T-cell (primary cell): ENCODE measurements around the gene BICD2. TPM values are rescaled to one million over a fixed set of nuclear protein-coding genes. Genes with fewer than 3 reads are reported as not detected.
A peak's percentile ranks its signal among the peaks of the same experiment; 100 is the strongest.

Experiments used
- ATAC-seq, 4 experiments: fragments of 200-7000 bp in 3 of 4; fragments of 150-1000 bp in 1 of 4; cut with Tn5 transposase; replicated peaks in 1 of 4; 1 replicate in 3 of 4; 2 replicates in 1 of 4; pipeline ENCODE4 v1.10.0; 2021; ENCODE audit warnings: moderate library complexity in 3 of 4, mild to moderate bottlenecking in 2 of 4, moderate number of reproducible peaks in 1 of 4
- CTCF ChIA-PET, 2 donors: fragments of 300-600 bp; sonication (Branson Sonifier 250); formaldehyde crosslinking; loops; one replicate each; lab custom pipeline; 2022; ENCODE audit warnings: antibody characterized with exemption in 2 of 2; lab: Charles Lee
- POLR2A ChIA-PET, 2 donors: fragments of 300-600 bp; sonication (Branson Sonifier 250); formaldehyde crosslinking; loops; one replicate each; lab custom pipeline; 2022; ENCODE audit warnings: antibody characterized with exemption in 2 of 2; lab: Charles Lee
- DNase-seq, 35 experiments: peaks; one replicate each; pipeline versions ENCODE4 v3.0.0 to v3.0.0-alpha.2; 2013 to 2023
- H3K27ac ChIP-seq: one replicate; pipeline ENCODE4 v1.5.1; 2013; ENCODE audit warnings: low read length
- H3K27me3 ChIP-seq, 2 experiments: replicated peaks in 1 of 2; 1 replicate in 1 of 2; 2 replicates in 1 of 2; pipeline versions ENCODE4 v1.6.1 to v1.7.0; 2013; ENCODE audit warnings: low read length in 1 of 2, mixed read lengths in 1 of 2; ENCODE audit not compliant: control insufficient read depth in 2 of 2, insufficient read depth in 2 of 2; ENCODE audit errors: extremely low read depth in 1 of 2
- H3K36me3 ChIP-seq, 2 donors: 1 replicate in 1 of 2; 2 replicates in 1 of 2; pipeline versions ENCODE4 v1.6.1 to v1.7.0; 2013; ENCODE audit warnings: low read length in 1 of 2; ENCODE audit not compliant: control insufficient read depth in 2 of 2, insufficient read depth in 1 of 2; ENCODE audit errors: extremely low read depth in 1 of 2
- H3K4me1 ChIP-seq, 2 experiments: 1 replicate in 1 of 2; 2 replicates in 1 of 2; pipeline versions ENCODE4 v1.6.1 to v1.7.0; 2013; ENCODE audit warnings: low read length in 2 of 2, mixed read lengths in 1 of 2; ENCODE audit not compliant: insufficient read depth in 2 of 2, control insufficient read depth in 1 of 2; ENCODE audit errors: extremely low read depth in 1 of 2
- H3K4me3 ChIP-seq, 2 donors: 1 replicate in 1 of 2; 2 replicates in 1 of 2; pipeline versions ENCODE4 v1.5.1 to v1.7.0; 2013; ENCODE audit warnings: mild to moderate bottlenecking in 2 of 2, low read length in 1 of 2, moderate library complexity in 1 of 2; ENCODE audit not compliant: control insufficient read depth in 1 of 2; ENCODE audit errors: extremely low read depth in 1 of 2
- H3K9me3 ChIP-seq: 2 replicates; pipeline ENCODE4 v1.7.0; 2013
- H3K27ac Mint-ChIP-seq, 2 donors: one replicate each; pipeline ENCODE4 v1.8.0; 2020 to 2021; ENCODE audit warnings: mild to moderate bottlenecking in 2 of 2, mixed read lengths in 2 of 2
- H3K27me3 Mint-ChIP-seq, 2 donors: one replicate each; pipeline ENCODE4 v1.8.0; 2021 to 2022; ENCODE audit warnings: mixed read lengths in 2 of 2
- H3K36me3 Mint-ChIP-seq: one replicate; pipeline ENCODE4 v1.8.0; 2021; ENCODE audit warnings: mixed read lengths
- H3K4me1 Mint-ChIP-seq, 3 donors: one replicate each; pipeline ENCODE4 v1.8.0; 2020 to 2022; ENCODE audit warnings: mixed read lengths in 3 of 3, mild to moderate bottlenecking in 1 of 3
- H3K4me3 Mint-ChIP-seq, 3 donors: one replicate each; pipeline ENCODE4 v1.8.0; 2020 to 2022; ENCODE audit warnings: mild to moderate bottlenecking in 3 of 3, mixed read lengths in 3 of 3, moderate library complexity in 3 of 3
- H3K9me3 Mint-ChIP-seq, 3 donors: one replicate each; pipeline ENCODE4 v1.8.0; 2020 to 2022; ENCODE audit warnings: mixed read lengths in 3 of 3
- WGBS: methylation state at CpG from one replicate; pipeline ENCODE4 v1.1.5; 2013; ENCODE audit warnings: missing lambda C conversion rate; ENCODE audit not compliant: insufficient coverage; 5-methylcytosine and 5-hydroxymethylcytosine counted together
- total RNA-seq, 35 experiments: library from RNA in 6 of 35; stranded (reverse) in 6 of 35; fragments of 120-200 nt in 1 of 35; gene quantifications; one replicate each; pipeline versions ENCODE4 v1.2.1 to v1.2.4 and lab custom pipeline; 2013 to 2026

The BICD2 gene
- total RNA-seq, 5 donors from 2014 or later (not counting 1 experiment from before 2014, with no cell fraction given), result 24.1 to 36.6 (median 30.6) TPM

DNA sequence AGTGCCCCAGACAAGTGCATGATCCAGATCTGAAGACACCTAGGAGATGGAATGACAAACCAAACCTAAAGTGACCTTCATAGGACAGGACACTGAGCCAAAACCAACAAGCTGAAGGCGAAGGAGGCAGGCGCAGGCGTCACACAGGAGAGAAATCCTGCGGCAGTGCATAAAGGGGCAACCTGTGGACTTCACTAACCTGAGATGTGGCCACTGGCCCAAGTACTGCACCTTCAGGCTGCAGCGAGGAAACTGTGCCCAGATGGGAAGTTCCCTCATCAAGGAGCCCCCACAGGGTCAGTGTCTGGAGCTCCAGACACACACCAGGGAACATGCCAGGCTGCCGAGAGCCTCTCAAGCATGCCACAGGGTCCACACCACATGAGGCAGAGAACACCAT is 98.4 kb downstream of the BICD2 start:
- Histone ChIP-seq H3K27me3 (no peaks in the 10 kb centered on the region), H3K9me3 (no peaks in the 10 kb centered on the region), H3K36me3 (peaks cover 0 to 10% of the 10 kb centered on the region in 2 donors), H3K4me3 (no peak overlapping the region), H3K27ac (no peak overlapping the region), H3K4me1 (peaks cover 15 to 52% of the 10 kb centered on the region in 2 experiments)
- Mint-ChIP-seq H3K36me3 (peaks cover 8% of the 10 kb centered on the region), H3K27ac (peak overlapping the region; percentile 3 to 45), H3K4me3 (no peak overlapping the region), H3K9me3 (no peaks in the 10 kb centered on the region), H3K4me1 (peaks cover 65 to 70% (median 67%) of the 10 kb centered on the region in 3 donors), H3K27me3 (no peaks in the 10 kb centered on the region)
- POLR2A ChIA-PET, result no interaction called here
- ATAC-seq (no peak), DNase-seq (no peak)
- WGBS, result 89% methylated on average over 6 of the region's 6 CpGs
- CTCF ChIA-PET, result no interaction called here

DNA sequence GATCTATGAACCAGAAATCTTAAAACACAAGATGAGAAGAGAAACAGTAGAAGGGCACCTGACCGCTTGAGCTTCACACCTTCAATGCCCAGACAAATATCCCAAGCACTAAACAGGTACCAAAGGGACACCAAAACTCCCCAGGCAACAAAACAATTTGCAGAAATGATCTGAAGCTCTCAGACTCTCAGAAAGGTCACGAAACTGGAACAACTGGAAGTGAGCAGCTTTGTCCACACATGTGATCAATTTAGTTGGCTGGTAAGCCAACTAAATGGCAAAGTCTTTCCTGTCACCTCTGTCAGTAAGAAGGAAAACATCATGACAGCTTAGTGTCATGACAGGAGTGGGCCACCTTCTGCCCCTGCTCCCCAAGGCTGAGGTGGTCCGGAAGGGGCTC is 98.8 kb downstream of the BICD2 start:
- Histone ChIP-seq H3K27ac (no peak overlapping the region), H3K36me3 (peaks cover 0 to 10% of the 10 kb centered on the region in 2 donors)
- WGBS, result 100% methylated on average over 2 of the region's 3 CpGs

DNA sequence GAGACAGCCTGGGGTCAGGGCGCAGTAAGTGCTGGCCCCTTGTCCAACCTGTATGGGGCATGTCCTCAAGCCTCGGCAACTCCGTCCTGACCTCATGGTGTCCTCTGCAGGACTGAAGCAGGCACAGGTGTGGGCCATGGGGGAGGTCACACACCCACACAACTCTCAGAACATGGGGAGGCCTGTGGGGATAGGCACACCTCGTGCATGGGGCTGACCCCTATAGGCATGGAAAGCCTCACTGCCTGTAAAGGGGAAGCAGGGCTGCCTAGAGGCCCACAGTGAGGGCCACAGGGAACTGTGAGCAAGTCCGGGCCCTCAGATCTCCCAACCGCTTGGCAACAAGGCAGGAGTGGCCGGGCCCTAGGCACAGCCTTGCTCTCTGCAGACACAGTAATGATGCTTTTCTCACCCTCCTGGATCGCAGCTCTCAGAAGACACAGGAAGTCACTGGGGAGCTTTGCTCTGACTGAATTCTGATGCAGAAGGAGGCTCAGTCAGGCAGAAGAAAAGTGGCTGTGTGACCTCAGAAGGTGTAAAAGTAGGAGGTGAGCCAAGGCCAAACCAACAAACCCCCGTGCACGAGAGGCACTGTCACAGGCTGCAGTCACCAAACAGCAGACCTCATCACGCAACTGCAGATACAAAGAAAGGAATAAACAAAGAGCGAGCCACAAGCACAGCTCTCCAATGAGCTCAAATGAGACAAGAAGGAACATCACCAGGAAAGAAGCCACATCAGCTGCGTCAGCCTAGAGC is 100.1 kb downstream of the BICD2 start:
- Histone ChIP-seq H3K4me3 (no peak overlapping the region), H3K9me3 (no peaks in the 10 kb centered on the region), H3K36me3 (peaks cover 0 to 10% of the 10 kb centered on the region in 2 donors), H3K27ac (peak overlapping the region; percentile 60), H3K27me3 (no peaks in the 10 kb centered on the region), H3K4me1 (peaks cover 12 to 44% of the 10 kb centered on the region in 2 experiments)
- CTCF ChIA-PET, result no interaction called here
- H3K4me1 Mint-ChIP-seq, result peaks cover 61 to 71% (median 64%) of the 10 kb centered on the region in 3 donors
- POLR2A ChIA-PET, result no interaction called here
- peaks cover 8% of the 10 kb centered on the region for H3K36me3 Mint-ChIP-seq
- peak overlapping the region in 2 of 3 donors; percentile 6 to 39 for H3K4me3 Mint-ChIP-seq
- peak overlapping the region; percentile 69 to 85 for H3K27ac Mint-ChIP-seq
- DNase-seq (peak in 31 of 35 experiments; percentile 3 to 68 (median 29)), ATAC-seq (peak in 3 of 4 experiments; percentile 54 to 80 (median 60))
- no peaks in the 10 kb centered on the region for H3K9me3 Mint-ChIP-seq
- no peaks in the 10 kb centered on the region for H3K27me3 Mint-ChIP-seq
- WGBS, result 46% methylated on average over 9 of the region's 13 CpGs

More for the DNA sequence above, 98.8 kb downstream of the BICD2 start:
- no peak overlapping the region for H3K4me3 ChIP-seq
- H3K27me3 Mint-ChIP-seq, result no peaks in the 10 kb centered on the region
- no peaks in the 10 kb centered on the region for H3K9me3 ChIP-seq
- H3K4me1 Mint-ChIP-seq, result peaks cover 63 to 72% (median 65%) of the 10 kb centered on the region in 3 donors
- H3K36me3 Mint-ChIP-seq, result peaks cover 8% of the 10 kb centered on the region
- H3K9me3 Mint-ChIP-seq, result no peaks in the 10 kb centered on the region
- no peak overlapping the region for H3K4me3 Mint-ChIP-seq
- H3K27ac Mint-ChIP-seq, result peak overlapping the region; percentile 3 to 45
- H3K4me1 ChIP-seq, result peaks cover 12 to 48% of the 10 kb centered on the region in 2 experiments
- ChIA-PET CTCF (no interaction called here), POLR2A (no interaction called here)
- DNase-seq (no peak), ATAC-seq (no peak)
- H3K27me3 ChIP-seq, result no peaks in the 10 kb centered on the region

DNA sequence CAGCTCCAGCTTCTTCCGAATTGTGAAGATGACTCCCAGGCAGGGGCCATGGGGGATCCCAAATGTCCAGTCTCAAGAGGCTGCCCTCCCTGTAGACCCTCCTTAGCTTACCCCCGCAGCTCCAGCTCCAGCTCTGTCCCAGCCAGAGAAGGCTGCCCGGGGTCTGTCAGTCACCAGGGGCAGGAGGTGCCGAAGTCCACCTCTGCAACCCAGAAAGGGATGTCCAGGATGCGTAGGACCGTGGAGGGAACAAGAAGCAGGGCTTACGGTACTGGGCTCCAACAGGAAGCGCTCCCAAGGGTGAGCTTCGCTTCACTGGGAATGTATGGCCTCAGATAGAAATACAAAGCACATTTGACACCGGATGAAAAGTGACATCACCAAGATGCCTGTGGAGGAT is 100.7 kb downstream of the BICD2 start:
- ChIA-PET POLR2A (no interaction called here), CTCF (interaction anchor here in 1 of 2 donors (0.7 kb wide), 1 partner anchor 152 kb away, joined by 4 read pairs; no protein-coding TSS in a partner anchor)
- peaks cover 57 to 65% (median 58%) of the 10 kb centered on the region in 3 donors for H3K4me1 Mint-ChIP-seq
- DNase-seq (no peak), ATAC-seq (no peak)
- H3K9me3 Mint-ChIP-seq, result no peaks in the 10 kb centered on the region
- H3K27me3 ChIP-seq, result no peaks in the 10 kb centered on the region
- peaks cover 0 to 12% of the 10 kb centered on the region in 2 donors for H3K36me3 ChIP-seq
- H3K9me3 ChIP-seq, result no peaks in the 10 kb centered on the region
- H3K27ac Mint-ChIP-seq, result no peak overlapping the region
- H3K4me3 Mint-ChIP-seq, result no peak overlapping the region
- H3K36me3 Mint-ChIP-seq, result peaks cover 8% of the 10 kb centered on the region
- no peak overlapping the region for H3K4me3 ChIP-seq
- H3K27me3 Mint-ChIP-seq, result no peaks in the 10 kb centered on the region
- peaks cover 11 to 38% of the 10 kb centered on the region in 2 experiments for H3K4me1 ChIP-seq
- 95% methylated on average over 10 of the region's 10 CpGs for WGBS
- H3K27ac ChIP-seq, result peak overlapping the region; percentile 60

DNA sequence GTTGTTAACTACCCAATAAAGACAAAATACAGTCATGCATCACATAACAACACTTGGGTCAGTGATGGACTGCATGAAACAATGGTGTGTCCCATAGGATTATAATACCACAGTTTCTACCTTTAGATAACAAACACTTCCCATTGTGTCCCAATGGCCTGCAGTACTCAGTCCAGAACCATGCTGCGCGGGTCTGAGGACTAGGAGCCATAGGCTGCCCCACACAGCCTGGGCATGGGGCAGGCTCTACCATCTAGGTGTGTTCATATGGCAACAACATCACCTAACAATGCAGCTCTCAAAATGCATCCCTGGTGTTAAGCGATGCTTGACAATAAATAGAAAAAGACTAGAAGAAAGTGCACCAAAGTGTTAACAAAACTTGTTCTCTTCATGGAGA is 101.5 kb downstream of the BICD2 start:
- peaks cover 0 to 19% of the 10 kb centered on the region in 2 donors for H3K36me3 ChIP-seq
- no CpG with 5 or more reads among the region's 3 CpGs for WGBS
- H3K27ac Mint-ChIP-seq, result no peak overlapping the region

DNA sequence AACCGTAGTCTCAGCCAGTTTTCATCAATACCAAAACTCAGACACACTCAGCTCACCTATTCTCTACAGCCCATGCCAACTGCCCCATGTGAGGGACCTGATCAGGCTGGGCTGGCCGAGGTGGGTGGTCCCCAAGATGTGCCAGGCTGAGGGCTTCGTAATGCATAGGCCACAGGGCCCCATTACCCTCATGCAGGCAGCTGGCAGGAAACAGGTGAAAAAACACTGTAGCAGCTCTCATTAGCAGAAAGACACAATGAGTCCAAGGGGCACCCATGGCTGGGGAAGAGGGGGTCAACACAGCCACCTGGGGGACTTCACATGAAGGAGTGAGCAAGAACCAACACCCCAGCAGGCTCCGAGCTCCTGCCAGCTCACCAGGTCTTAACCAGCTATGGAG is 102.9 kb downstream of the BICD2 start:
- no peak overlapping the region for H3K4me3 ChIP-seq
- Mint-ChIP-seq H3K27ac (no peak overlapping the region), H3K4me3 (no peak overlapping the region), H3K27me3 (no peaks in the 10 kb centered on the region), H3K4me1 (peaks cover 37 to 43% (median 39%) of the 10 kb centered on the region in 3 donors), H3K36me3 (peaks cover 7% of the 10 kb centered on the region), H3K9me3 (no peaks in the 10 kb centered on the region)
- ATAC-seq (no peak), DNase-seq (no peak)
- ChIA-PET CTCF (interaction anchor here in 1 of 2 donors (0.7 kb wide), 1 partner anchor 10 kb away, joined by 3 read pairs; no protein-coding TSS in a partner anchor), POLR2A (no interaction called here)
- 94% methylated on average over 2 of the region's 4 CpGs for WGBS
- peaks cover 8 to 23% of the 10 kb centered on the region in 2 experiments for H3K4me1 ChIP-seq
- no peaks in the 10 kb centered on the region for H3K9me3 ChIP-seq
- H3K36me3 ChIP-seq, result peaks cover 2 to 24% of the 10 kb centered on the region in 2 donors
- no peak overlapping the region for H3K27ac ChIP-seq
- no peaks in the 10 kb centered on the region for H3K27me3 ChIP-seq

More for the DNA sequence above, 101.5 kb downstream of the BICD2 start:
- Histone ChIP-seq H3K9me3 (no peaks in the 10 kb centered on the region), H3K4me3 (no peak overlapping the region), H3K27ac (no peak overlapping the region), H3K4me1 (peaks cover 8 to 29% of the 10 kb centered on the region in 2 experiments), H3K27me3 (no peaks in the 10 kb centered on the region)
- ATAC-seq, result no peak
- no peaks in the 10 kb centered on the region for H3K9me3 Mint-ChIP-seq
- CTCF ChIA-PET, result interaction anchor here in 1 of 2 donors (0.7 kb wide), 1 partner anchor 153 kb away, joined by 4 read pairs; no protein-coding TSS in a partner anchor
- POLR2A ChIA-PET, result no interaction called here
- H3K4me3 Mint-ChIP-seq, result no peak overlapping the region
- H3K36me3 Mint-ChIP-seq, result peaks cover 12% of the 10 kb centered on the region
- no peak for DNase-seq
- no peaks in the 10 kb centered on the region for H3K27me3 Mint-ChIP-seq
- peaks cover 49 to 56% (median 49%) of the 10 kb centered on the region in 3 donors for H3K4me1 Mint-ChIP-seq
